SIG-M5 treated with dmso at 0.1 percent for 504 hours (cell line): ENCODE data around the gene ATP5PB.

ENCODE experiments used
- DNase-seq: peaks from one replicate; lab custom pipeline; 2025; ENCODE audit not compliant: unreplicated experiment; lab: John Stamatoyannopoulos, UW

ATP5PB gene

DNA sequence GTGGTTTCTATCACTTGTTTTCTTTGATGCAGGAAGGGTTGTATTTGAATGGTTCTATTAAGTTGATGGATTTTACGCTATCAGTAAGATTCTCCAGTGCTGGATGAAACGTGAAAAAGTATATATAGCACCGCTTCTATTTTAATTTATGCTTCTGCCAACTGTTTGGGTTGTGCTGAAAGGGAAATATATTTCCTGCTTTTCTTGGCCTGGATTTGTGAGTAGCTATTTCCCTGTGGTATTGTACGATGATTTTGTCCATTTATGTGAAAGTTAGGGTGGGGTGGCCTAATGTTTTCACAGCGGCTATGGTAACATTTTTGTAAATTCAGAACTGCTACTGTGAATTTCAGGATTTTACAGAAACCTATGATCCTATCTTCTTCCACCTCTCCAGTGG is 24.8 kb downstream of the ATP5PB start:
- DNase-seq: no peak

GRCh38 chr1:111474521-111474920 is 25.3 kb downstream of the ATP5PB start:
- DNase-seq: no peak

DNA sequence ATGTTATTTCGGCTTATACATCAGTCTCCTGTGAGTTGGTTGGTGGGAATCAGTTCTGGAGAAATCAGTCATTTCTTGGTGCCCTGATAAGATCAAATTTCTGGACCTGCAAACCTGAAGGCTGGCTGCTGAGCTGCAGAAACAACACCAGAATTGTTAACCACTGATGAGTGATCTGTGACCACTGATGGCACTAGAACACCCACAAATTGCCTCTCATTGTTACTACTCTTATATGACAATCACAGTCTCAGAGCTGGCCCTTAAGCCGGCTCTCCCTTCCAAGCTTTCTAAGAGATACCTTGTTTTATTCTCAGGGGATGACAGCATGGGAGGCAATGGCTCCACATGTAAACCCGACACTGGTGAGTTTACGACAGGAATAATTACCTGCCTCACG is 26.4 kb downstream of the ATP5PB start:
- no peak for DNase-seq

DNA sequence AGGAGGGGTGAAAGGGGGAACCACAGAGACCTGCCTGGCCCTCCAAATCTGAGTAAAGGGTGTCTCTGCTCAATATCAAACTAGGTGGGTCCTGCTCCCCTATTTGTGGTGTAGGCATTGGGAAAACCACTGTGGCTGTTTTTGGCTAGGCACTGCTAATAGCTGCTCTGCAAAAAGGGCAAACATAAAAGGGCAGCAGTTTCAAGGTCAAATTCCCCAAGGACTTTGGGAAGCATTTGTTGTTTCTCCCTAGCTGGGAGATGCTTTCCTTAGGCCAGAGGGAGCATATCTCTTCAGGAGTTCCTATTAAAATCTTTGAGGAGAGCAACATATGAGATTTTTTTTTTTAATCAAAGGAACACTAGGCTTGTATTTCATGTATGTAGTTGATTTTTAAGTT is 26.9 kb downstream of the ATP5PB start:
- DNase-seq: no peak

- peak; percentile 36 for DNase-seq
Measured at GRCh38 chr1:111476761-111477309, 27.6 kb downstream of the ATP5PB start.

GRCh38 chr1:111480674-111481073 is 31.4 kb downstream of the ATP5PB start:
- peak; percentile 47 for DNase-seq

GRCh38 chr1:111481387-111482221 is 32.3 kb downstream of the ATP5PB start:
- peak; percentile 69 for DNase-seq

DNA sequence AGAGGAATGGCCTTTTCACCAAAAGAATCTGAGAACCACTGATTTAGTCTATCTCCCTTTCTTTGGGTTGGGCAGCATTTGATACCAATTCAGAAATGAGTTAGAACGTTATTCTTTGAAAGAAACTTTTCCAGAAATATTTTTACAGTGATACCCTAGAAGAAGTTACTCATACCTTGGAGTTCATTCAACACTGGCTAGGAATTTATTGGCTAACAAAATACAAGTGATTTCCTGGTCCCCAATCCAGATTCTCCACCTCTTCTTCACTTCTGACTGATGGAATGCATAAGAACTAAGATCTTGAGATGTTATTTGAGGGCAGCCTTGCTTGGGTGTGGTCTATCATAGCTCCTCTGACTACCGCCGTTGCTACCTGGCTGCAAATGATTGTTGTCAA is 33.9 kb downstream of the ATP5PB start:
- DNase-seq: no peak

DNA sequence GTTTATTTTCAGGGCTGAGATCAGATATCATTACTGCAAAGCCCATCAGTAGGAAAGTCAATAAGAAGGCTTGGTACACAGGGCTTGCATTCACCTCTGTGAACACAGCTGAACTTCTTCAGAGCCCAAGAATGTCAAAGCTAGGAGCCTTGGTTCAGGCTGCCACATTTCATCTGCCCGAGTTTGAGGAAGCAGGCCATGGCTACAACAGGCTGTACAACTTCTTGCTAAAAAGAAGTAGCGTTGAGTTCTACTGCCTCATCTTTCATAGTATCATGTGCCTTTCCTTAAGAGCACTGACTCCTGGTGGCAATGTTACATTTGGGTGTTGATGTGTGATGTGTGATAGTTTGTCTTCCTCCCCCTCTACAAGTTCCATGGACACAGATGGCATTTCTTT is 34.6 kb downstream of the ATP5PB start:
- DNase-seq: no peak

GRCh38 chr1:111484391-111485026 is 35.2 kb downstream of the ATP5PB start:
- no peak for DNase-seq

GRCh38 chr1:111486431-111486830 is 37.2 kb downstream of the ATP5PB start:
- no peak for DNase-seq

- DNase-seq: no peak
Measured at GRCh38 chr1:111487133-111487532, 37.9 kb downstream of the ATP5PB start.

- DNase-seq: no peak
Measured at GRCh38 chr1:111488669-111489068, 39.4 kb downstream of the ATP5PB start.

- no peak for DNase-seq
Measured at GRCh38 chr1:111489604-111490003, 40.3 kb downstream of the ATP5PB start.

- DNase-seq: no peak
Measured at GRCh38 chr1:111490220-111490619, 41.0 kb downstream of the ATP5PB start.

DNA sequence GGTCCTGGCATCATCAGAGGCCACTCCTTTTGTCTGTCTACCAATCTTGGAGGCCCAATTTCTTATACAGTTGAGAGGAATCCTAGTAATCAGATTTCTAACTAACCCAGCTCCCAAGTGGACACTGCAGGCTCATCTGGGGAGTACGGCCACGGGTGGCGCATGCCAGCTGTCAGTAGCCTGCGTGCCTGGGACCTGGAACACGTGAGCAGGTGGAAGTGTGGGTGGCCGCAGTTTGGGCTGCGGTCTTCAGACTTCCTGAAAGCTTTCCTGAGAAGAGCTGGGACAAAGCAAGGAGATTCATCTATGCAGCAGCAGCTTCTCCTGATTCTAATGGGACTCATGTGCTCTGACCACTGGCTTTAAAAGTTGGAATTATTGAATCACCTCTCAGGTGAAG is 41.8 kb downstream of the ATP5PB start:
- DNase-seq: no peak

- DNase-seq: no peak
Measured at GRCh38 chr1:111496398-111496797, 47.1 kb downstream of the ATP5PB start.

GRCh38 chr1:111497592-111497991 is 48.3 kb downstream of the ATP5PB start:
- peak; percentile 49 for DNase-seq

- DNase-seq: no peak
Measured at GRCh38 chr1:111499026-111499785, 49.9 kb downstream of the ATP5PB start.

- no peak for DNase-seq
Measured at GRCh38 chr1:111501645-111502044, 52.4 kb downstream of the ATP5PB start.

DNA sequence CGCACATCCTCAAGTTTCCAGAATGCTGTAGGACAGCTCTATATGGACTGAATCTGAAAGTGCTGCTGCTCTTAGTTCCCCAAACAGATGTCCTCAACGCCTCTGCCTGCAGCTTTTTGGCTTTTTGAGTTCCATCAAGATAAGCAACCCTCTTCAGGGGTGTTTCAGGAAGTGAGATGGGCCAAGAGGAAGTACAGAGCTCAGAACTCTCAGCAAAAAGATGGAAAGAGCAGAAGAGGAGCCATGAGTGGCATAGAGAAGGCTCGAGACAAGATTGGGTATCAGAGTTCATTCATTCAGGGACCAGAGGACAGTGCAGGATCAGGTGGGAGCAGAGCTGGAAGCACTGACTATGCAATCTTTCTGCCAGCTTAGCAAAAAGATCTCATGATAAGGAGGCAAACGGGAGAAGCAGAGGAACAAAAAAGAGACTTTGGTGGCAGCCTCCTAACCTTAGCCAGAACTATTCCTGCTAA is 54.4 kb downstream of the ATP5PB start, which contains the start of the genes ADORA3 and TMIGD3:
TSS of gene ADORA3 (minus strand) at position 49 of the 476 bp plus-strand sequence. CDS start 279 bp downstream, outside the sequence.
TSS of gene TMIGD3 (minus strand) at position 49 of the 476 bp plus-strand sequence. CDS start 279 bp downstream, outside the sequence.
- DNase-seq: peak; percentile 92
